Astrocyte of the hippocampus (primary cell): ENCODE results near the gene NTN3.
"Not testable (repeated sequence)": the region's sequence is repeated elsewhere in the genome, so short reads cannot be mapped to it uniquely, and the experiment has no call there.

Source experiments
- DNase-seq: peaks from one replicate; pipeline ENCODE4 v3.0.0; 2011; ENCODE audit warnings: low read depth, low spot score

The NTN3 gene

DNA sequence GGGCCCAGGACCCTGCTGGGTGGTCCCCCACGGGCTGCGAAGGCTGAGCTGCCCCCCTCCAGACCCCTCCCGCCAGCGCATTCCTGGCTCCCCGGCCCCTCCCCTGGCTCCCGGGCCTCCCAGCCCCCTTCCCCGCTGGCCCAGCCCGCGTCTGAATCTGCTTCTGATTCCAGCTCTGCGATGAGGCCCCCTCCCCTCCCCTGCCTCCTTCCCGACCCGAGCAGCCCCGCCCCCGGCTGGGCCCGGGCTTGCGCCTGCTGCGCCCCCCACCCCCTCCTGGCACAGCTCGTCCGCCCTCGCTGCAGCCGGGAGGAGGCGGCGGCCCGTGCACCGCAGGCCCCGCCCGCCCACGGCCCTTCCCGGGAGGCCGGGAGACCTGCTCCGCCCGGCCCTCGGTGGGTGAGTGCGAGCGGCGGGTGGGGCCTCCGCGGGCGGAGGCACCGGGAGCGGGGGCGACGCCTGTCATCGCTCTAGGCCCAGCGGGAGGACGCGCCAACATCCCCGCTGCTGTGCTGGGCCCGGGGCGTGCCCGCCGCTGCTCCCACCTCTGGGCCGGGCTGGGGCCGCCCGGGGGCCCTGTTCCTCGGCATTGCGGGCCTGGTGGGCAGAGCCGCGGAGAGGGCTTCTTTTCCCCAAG is at the start of gene NTN3:
NTN3 (plus strand) TSS at position 282 of the 637 bp plus-strand sequence. CDS start 405 bp downstream, outside the sequence.
- peak; percentile 59 for DNase-seq

DNA sequence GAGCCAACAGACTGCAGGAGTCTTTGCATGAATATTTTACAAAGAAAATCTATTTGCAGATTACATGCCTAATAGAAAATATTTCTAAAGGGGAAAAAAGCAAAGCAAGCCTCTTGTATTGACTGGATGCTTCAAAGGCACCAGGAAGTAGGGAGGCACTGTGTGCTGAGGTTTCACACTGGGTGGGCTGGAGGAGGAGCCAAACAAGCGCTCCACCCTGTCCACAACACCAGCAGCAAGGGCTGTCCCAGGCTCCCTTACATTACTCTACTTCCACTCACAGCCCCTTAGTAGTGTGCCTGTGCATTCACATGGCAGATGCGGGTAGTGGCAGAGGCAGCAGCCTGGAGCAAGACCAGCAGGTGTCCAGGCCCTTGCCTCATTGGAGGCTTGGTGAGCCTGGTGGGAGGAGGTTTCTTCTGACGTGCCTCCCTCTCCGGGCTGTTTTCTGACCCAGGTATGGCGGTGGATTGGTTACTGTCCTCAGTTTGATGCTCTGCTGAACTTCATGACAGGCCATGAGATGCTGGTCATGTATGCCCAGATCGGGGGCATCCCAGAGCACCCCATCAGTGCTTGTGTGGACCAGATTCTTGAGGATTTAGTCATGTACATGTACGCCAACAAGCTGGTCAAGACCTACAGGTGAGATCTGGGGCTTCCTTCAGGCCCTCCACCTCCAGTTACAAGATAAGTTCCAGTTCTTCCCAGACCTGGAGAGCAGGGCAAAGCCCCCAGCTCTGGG is 48.8 kb upstream of the NTN3 start:
- DNase-seq: no peak

DNA sequence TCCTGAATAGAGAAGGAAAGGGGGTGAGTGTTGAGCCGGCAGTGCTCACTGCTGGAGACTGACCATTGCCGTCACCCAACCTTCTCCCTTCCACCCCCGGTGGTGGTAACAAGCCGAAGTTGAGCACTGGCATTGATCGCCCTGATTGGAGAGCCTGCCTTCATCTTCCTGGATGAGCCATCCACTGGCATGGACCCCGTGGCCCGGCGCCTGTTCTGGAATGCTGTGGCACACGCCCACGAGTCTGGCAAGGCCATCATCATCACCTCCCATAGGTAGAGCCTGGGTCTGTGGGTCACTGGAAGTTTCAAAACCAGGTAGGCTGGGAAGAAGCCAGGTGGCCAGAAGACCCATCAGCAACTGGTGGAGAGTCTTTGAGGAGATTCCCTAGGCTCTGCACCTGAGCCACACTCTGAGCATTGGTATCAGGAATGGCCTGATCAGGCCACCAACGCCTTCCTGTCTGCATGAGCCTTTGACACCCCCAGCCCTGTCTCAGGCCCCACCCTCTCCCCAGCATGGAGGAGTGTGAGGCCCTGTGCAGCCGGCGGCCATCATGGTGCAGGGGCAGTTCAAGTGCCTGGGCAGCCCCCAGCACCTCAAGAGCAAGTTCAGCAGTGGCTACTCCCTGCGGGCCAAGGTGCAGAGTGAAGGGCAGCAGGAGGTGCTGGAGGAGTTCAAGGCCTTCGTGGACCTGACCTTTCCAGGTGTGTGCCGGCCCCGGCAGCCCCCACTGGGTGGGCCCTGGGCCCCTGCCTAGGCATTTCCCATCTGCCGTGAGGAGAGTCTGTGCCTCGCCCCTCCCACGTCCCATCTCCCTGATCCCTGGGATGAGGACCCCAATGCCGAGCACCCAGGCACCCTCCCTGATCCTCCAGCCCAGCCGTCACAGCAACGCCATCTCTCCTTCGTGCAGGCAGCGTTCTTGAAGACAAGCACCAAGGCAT is 46.8 kb upstream of the NTN3 start:
- no peak for DNase-seq

DNA sequence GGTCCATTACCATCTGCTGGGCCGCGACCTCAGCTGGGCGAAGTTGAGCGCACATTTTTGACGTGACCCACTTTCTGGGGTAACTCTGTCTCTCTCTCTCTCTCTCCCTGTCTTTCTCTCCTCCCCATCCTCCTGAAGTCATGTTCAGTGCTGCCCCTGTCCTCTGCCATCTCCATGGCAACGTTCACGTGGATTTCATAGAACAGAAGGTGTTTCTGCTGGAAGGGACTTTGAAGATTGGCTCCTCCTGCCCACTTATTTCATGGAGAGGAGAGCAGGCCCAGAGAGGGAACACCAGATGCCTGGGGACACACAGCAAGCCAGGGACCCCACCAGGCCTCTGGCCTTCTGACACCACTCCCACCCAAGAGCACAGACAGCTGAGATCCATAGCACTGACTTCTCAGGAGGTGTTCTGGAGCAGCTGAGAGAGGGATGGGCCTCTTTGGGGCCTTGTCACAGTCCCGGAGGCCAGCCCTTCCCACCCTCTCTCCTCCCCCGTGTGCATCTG is 46.0 kb upstream of the NTN3 start:
- DNase-seq: no peak

- no peak for DNase-seq
Measured at GRCh38 chr16:2425825-2426430, 45.2 kb upstream of the NTN3 start.

DNA sequence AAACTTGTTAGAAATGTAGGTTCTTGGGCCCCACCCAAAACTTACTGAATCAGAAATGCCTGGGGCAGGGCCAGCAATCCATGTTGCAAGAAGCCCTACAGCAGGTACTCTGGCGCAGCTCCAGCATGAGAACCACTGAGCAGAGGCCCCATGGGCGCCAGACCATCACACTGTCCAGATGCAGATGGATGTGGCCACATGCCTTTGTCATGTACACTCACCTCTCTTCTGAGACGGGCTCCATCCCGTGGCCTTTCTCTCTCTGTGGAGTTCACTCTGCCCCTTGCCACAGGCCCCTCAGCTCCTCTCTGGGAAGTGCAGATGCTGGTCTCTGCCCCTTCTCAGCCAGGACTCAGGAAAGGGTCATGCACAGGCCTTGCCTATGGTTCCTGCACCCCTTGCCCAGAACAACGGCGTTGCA is 44.1 kb upstream of the NTN3 start:
- DNase-seq: no peak

DNA sequence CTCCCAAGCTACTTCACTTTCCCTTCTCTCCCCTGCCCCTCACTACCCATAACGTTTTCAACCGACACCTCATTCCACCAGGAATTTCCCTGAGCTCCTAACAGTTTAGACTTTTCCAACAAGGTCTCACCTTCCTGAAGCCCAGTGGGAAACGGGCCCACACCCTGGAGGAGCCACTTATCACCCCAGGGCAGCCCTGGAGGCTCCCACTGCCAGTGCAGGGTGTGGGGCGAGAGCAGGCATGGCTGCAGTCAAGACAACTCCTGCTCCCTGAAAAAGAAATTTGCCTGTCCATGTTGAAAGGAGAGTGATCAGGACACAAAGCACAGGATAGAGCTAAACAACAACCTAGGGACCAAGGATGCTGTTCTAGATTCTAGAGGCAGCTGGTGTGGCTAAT is 43.6 kb upstream of the NTN3 start:
- DNase-seq: no peak

- peak; percentile 60 for DNase-seq
Measured at GRCh38 chr16:2428051-2428783, 42.9 kb upstream of the NTN3 start.

DNA sequence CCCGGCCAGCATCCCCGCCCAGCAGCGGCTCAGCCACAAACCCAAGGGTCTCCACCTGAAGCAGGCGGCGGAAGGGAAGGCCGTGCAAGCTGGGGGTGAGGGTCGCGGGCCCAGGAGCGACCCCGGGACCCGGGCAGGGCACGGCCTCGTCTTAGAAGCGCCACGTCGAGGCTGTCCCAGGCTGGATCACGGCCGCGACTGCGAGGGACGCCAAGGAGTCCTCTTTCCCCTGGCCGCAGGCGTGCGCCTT is 42.4 kb upstream of the NTN3 start:
- no peak for DNase-seq

GRCh38 chr16:2429034-2429770 is 41.9 kb upstream of the NTN3 start, which contains the start of gene CCNF:
Gene CCNF, plus strand, starts transcription at chr16:2429447. Its CDS starts 35 bp downstream, at chr16:2429482.
- peak; percentile 99 for DNase-seq

DNA sequence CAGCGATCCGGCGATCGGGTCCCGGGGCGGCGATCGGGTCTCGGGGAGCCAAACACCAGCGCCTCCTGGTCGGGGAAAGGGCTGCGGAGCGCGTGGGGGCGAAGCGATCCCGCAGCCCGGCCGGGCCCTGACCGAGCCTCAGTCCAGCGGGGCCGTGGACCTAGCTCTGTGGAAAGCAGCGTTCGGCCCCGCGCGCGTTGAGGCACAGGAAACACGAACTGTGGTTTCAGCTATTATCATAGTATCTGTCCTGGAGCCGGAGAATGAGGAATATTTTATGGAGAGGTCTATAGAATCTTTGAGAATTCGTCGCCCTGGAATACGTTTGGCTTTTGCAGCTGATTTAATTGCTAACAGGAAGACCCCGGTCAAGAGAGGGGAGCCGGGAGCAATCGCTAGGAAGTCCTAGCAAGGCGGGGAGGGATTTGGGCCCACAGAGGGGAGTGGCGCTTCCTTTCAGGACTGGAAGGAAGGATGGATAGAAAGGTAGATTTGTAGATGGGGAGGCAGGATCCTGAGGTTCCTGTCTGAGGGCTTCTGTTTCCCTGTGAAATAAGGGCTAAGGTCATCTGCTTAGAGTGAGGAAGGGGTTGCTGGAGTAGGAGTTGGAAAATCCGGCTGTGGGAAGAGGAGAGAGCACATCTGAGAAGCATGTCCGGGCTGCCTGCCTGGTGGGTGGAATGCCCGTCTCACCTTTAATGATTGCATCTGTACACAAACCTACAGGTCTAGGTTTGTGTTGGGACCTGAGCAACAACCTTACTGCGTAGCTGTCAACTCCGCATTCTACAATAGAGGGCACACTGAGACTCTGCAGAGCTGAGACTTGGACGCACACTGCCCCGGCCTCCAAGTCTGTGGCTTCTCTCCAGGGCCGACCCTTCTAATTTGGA is 41.1 kb upstream of the NTN3 start:
- peak; percentile 42 for DNase-seq

- no peak for DNase-seq
Measured at GRCh38 chr16:2432286-2432685, 38.8 kb upstream of the NTN3 start.

GRCh38 chr16:2432801-2433505 is 38.1 kb upstream of the NTN3 start:
- DNase-seq: no peak

DNA sequence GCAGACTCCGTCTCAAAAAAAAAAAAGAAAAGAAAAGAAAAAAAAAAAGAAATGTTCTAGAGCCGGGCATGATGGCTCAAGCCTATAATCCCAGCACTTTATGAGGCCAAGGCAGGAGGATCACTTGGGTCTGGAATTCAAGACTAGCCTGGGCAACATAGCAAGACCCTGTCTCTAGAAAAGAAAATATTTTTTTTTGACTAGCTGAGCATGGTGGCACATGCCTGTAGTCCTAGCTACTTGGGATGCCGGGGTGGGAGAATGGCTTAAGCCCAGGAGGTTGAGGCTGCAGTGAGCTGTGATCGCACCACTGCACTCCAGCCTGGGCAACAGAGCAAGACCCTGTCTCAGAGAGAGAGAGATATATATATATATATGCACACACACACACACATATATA is 35.9 kb upstream of the NTN3 start:
- not testable (repeated sequence) for DNase-seq

DNA sequence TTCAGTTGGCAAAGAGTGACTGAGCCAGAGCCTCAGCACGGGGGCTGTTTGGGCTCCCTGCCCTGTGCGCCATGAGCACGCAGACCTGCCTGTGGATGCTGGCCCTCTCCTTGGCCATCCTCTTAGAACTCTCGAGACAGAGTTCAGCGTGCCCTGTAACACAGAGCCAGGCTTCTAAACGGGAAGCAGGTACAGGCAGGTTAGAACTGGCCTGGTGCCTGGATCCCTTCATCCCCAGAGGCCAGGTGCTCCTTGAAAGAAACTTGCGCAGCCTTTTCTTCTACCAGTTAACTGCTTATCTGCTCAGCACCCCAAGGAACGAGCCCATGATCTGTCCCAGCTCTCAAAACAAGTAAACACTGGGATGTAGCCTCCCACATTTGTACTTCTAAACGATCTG is 35.0 kb upstream of the NTN3 start:
- no peak for DNase-seq

- DNase-seq: no peak
Measured at GRCh38 chr16:2437032-2437790, 33.9 kb upstream of the NTN3 start.

- DNase-seq: no peak
Measured at GRCh38 chr16:2438121-2438520, 33.0 kb upstream of the NTN3 start.

DNA sequence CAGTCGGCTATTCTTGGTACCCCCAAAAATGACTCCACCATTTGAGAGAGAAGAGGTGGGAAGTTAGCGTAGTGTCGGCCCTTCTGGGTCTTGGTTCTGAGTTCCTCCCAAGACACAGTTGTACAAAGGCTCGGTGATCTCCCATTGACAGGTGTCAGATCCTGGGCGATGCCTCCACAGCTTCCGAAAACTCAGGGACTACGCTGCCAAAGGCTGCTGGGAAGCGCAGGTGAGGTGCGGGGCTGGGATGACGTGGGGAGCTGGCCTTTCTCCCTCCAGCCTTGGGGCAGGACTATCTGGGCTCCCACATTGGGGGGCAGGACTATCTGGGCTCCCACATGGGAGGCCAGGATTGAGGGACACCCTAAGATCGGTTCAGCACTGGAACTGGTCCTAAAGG is 31.5 kb upstream of the NTN3 start:
- no peak for DNase-seq
